Calu3 (cell line): Measurements from ENCODE around the gene TBRG4. TPM values are rescaled to one million over a fixed set of nuclear protein-coding genes. Genes with fewer than 3 reads are reported as not detected.

Experiments used
- BruUV-seq: library from RNA; stranded (reverse); fragments of 400-500 nt; replicated peaks from 2 replicates; lab custom pipeline; 2021; lab: Mats Ljungman, UMichigan
- CTCF ChIA-PET: fragments of 300-600 bp; sonication (Branson Sonifier 250); formaldehyde crosslinking; loops from one replicate; lab custom pipeline; 2022; ENCODE audit warnings: antibody characterized with exemption; lab: Charles Lee
- DNase-seq: peaks from one replicate; pipeline ENCODE4 v3.0.0; 2022
- H3K27ac Mint-ChIP-seq: one replicate; pipeline ENCODE4 v1.8.0; 2022; ENCODE audit warnings: mixed read lengths; ENCODE audit not compliant: unreplicated experiment
- H3K27me3 Mint-ChIP-seq: one replicate; pipeline ENCODE4 v1.8.0; 2022; ENCODE audit warnings: mixed read lengths; ENCODE audit not compliant: unreplicated experiment
- H3K36me3 Mint-ChIP-seq: one replicate; pipeline ENCODE4 v1.8.0; 2022; ENCODE audit warnings: mild to moderate bottlenecking, moderate library complexity, mixed read lengths; ENCODE audit not compliant: insufficient read depth, unreplicated experiment
- H3K4me1 Mint-ChIP-seq: one replicate; pipeline ENCODE4 v1.8.0; 2022; ENCODE audit warnings: mild to moderate bottlenecking, low read depth, mixed read lengths; ENCODE audit not compliant: unreplicated experiment
- H3K4me3 Mint-ChIP-seq: one replicate; pipeline ENCODE4 v1.8.0; 2022; ENCODE audit warnings: mild to moderate bottlenecking, low read depth, moderate library complexity, mixed read lengths; ENCODE audit not compliant: unreplicated experiment
- H3K9me3 Mint-ChIP-seq: one replicate; pipeline ENCODE4 v1.8.0; 2022; ENCODE audit warnings: low read depth, mixed read lengths; ENCODE audit not compliant: unreplicated experiment
- CTCF ChIP-seq: fragments of 200-600 bp; IDR thresholded peaks from one replicate; pipeline ENCODE4 v1.8.0; 2022; ENCODE audit warnings: antibody characterized with exemption; ENCODE audit not compliant: unreplicated experiment
- intact Hi-C: fragments of 100-400 bp; cut with micrococcal nuclease; formaldehyde crosslinking; loops from one replicate; pipeline ENCODE4 v1.10.0; 2022; ENCODE audit not compliant: unreplicated experiment
- total RNA-seq: library from RNA; stranded (reverse); gene quantifications from 2 replicates; pipeline ENCODE4 v1.2.3, GENCODE V29; 2022

The TBRG4 gene
- total RNA-seq, 1 experiment from 2014 or later = 191 TPM

DNA sequence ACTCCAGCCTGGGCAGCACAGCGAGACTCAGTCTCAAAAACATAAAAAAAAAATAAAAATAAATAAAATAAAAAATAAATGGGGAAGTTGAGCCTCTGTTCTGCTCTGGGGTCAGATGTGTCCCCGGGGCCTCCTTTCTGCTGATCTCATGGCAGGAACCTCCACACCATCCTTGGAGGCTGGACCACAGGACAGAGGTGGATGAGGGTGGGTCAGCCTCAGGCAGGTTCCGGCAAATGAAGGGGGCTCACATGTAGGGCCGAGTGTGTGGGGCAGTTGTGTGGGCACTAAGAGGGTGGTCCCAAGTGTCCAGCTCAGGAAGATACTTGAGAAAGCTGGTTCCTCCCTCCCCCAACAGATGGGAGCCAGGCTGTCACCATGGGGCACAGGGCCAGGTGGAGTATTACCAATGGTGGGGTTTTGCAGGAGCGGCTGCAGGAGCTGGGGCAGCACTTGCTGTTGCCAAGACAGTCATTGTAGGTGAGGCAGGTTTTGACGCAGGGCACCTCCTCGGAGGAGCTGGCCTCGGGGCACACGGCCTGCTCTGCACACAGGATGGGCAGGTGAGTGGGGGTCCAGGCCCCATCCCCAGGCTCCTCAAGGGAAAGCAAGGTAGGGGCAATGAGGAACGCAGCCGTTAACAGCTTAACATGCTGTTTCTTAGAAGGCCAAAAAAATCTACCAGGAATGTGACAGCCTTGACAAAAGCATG is 13.9 kb upstream of the TBRG4 start:
- Mint-ChIP-seq H3K4me1 (no peaks in the 10 kb centered on the region), H3K27me3 (peaks cover 12% of the 10 kb centered on the region), H3K27ac (no peak overlapping the region), H3K36me3 (no peaks in the 10 kb centered on the region), H3K4me3 (no peak overlapping the region), H3K9me3 (peaks cover 2% of the 10 kb centered on the region)
- no peak for TF ChIP-seq CTCF
- CTCF ChIA-PET = interaction anchor here (0.8 kb wide), 1 partner anchor 10 kb away, joined by 3 read pairs; no protein-coding TSS in a partner anchor
- DNase-seq = no peak
- intact Hi-C loops = no loop called here
- BruUV-seq = no TSS peak

- no peak for DNase-seq
- no peak for TF ChIP-seq CTCF
- H3K27ac Mint-ChIP-seq = no peak overlapping the region
- H3K4me3 Mint-ChIP-seq = no peak overlapping the region
- CTCF ChIA-PET = interaction anchor here (0.7 to 1.0 kb wide), 2 partner anchors 12 to 23 kb away, joined by 3 to 5 read pairs; no protein-coding TSS in a partner anchor
- peaks cover 2% of the 10 kb centered on the region for H3K9me3 Mint-ChIP-seq
- no peaks in the 10 kb centered on the region for H3K4me1 Mint-ChIP-seq
- no TSS peak for BruUV-seq
- intact Hi-C loops = no loop called here
- H3K36me3 Mint-ChIP-seq = no peaks in the 10 kb centered on the region
- no peaks in the 10 kb centered on the region for H3K27me3 Mint-ChIP-seq
These were observed 12.6 kb upstream of the TBRG4 start for GRCh38 chr7:45123913-45124710.

DNA sequence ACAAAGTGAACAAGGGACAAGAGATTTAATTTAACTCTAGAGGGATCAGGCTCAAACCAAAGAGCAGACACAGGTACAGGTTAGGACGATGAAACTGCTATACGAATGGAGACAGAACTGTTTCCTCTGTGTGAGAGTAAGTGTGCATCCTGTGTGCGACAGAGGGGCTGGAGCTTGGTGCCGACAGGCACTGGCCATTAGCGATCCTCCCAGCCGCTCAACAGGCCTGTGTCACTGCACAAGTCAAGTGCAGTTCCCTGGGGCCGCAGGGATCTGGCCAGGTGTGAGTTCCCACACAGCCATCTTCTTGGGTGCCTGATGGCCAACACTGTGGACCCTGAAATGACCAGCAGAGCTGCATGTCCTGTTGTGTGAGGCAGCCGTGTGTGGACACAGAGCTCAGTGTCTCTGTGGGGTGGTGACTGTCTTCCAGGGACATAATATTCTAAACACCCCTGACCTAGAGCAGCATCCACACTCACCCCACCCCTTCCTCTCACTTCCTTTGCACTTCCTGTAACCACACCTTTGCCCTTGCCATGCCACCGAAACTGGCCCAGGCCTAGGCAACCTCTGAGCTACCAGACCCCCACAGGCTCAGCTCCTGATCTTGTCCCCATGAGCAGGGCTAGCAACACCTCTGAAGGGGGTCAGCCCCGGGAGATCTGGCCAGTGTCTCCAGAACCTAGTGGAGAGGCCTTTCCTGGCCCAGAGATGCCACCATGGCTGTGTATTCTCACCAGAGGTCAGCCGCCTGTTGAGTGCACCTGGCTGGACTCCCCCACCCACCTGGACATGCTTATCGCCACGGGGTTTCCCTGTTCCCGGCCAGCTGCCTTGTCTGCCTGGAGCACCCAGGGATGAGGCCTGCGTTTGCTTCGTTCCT is 11.7 kb upstream of the TBRG4 start:
- Mint-ChIP-seq H3K27ac (no peak overlapping the region), H3K9me3 (peaks cover 2% of the 10 kb centered on the region)

More for the DNA sequence above, 11.7 kb upstream of the TBRG4 start:
- no peak overlapping the region for H3K4me3 Mint-ChIP-seq
- CTCF ChIA-PET = interaction anchor here (0.7 to 1.0 kb wide), 2 partner anchors 12 to 24 kb away, joined by 3 to 5 read pairs; no protein-coding TSS in a partner anchor
- BruUV-seq = no TSS peak
- intact Hi-C loops = no loop called here
- H3K4me1 Mint-ChIP-seq = no peaks in the 10 kb centered on the region
- TF ChIP-seq CTCF = no peak
- DNase-seq = no peak
- H3K27me3 Mint-ChIP-seq = no peaks in the 10 kb centered on the region
- H3K36me3 Mint-ChIP-seq = no peaks in the 10 kb centered on the region
